ENCODE measurements around the gene NACC2. TPM values are rescaled to one million over a fixed set of nuclear protein-coding genes. Genes with fewer than 3 reads are reported as not detected.

The NACC2 gene
- total and polyA plus RNA-seq, 2 donors (not counting 1 experiment from before 2014, with no cell fraction given), result 12.3 to 18.2 TPM

- Histone ChIP-seq H3K27ac (ENCODE audit: insufficient read depth, low read length) (no peak overlapping the region), H2AFZ (ENCODE audit: low read length) (no peak overlapping the region), H3K4me1 (ENCODE audit: control insufficient read depth, extremely low read depth, insufficient read depth, low read length) (no peaks in the 10 kb centered on the region), H3K36me3 (ENCODE audit: control insufficient read depth, insufficient read depth, low read length) (no peaks in the 10 kb centered on the region), H3K4me2 (ENCODE audit: extremely low read depth, insufficient read depth, low read length) (no peak overlapping the region), H3K9ac (ENCODE audit: insufficient read depth, low read length) (no peak overlapping the region), H3K4me3 (replicated peaks in 1 of 4; ENCODE audit: control extremely low read depth in 1 of 4, insufficient read depth in 1 of 4, low read depth in 3 of 4, low read length in 4 of 4) (no peak overlapping the region), H4K20me1 (ENCODE audit: control insufficient read depth, extremely low read depth, insufficient read depth, low read length) (no peaks in the 10 kb centered on the region), H3K9me3 (ENCODE audit: control insufficient read depth, insufficient read depth, low read depth, low read length) (no peaks in the 10 kb centered on the region), H3K27me3 (ENCODE audit: control insufficient read depth, insufficient read depth, low read length) (no peaks in the 10 kb centered on the region), H3K79me2 (ENCODE audit: control insufficient read depth, insufficient read depth, low read length) (peaks cover 56% of the 10 kb centered on the region)
- no peak for DNase-seq (ENCODE audit: low read depth in 2 of 2)
- no peak for TF ChIP-seq EZH2 (IDR thresholded peaks at IDR 0.05; ENCODE audit: low read length, missing control alignments)
- TF ChIP-seq CTCF (conservative IDR thresholded peaks at IDR 0.05 in 1 of 2, IDR thresholded peaks at IDR 0.05 in 1 of 2; ENCODE audit: low read depth in 1 of 2, low read length in 2 of 2), result no peak
Measured at GRCh38 chr9:136084063-136084944, 10.8 kb downstream of the NACC2 start.

GRCh38 chr9:136083558-136084062 is 11.5 kb downstream of the NACC2 start:
- Histone ChIP-seq H3K36me3 (ENCODE audit: control insufficient read depth, insufficient read depth, low read length) (no peaks in the 10 kb centered on the region), H3K4me3 (replicated peaks in 1 of 4; ENCODE audit: control extremely low read depth in 1 of 4, insufficient read depth in 1 of 4, low read depth in 3 of 4, low read length in 4 of 4) (no peak overlapping the region), H3K4me2 (ENCODE audit: extremely low read depth, insufficient read depth, low read length) (no peak overlapping the region), H3K27me3 (ENCODE audit: control insufficient read depth, insufficient read depth, low read length) (no peaks in the 10 kb centered on the region), H3K27ac (ENCODE audit: insufficient read depth, low read length) (no peak overlapping the region), H3K9ac (ENCODE audit: insufficient read depth, low read length) (no peak overlapping the region), H3K9me3 (ENCODE audit: control insufficient read depth, insufficient read depth, low read depth, low read length) (no peaks in the 10 kb centered on the region), H3K4me1 (ENCODE audit: control insufficient read depth, extremely low read depth, insufficient read depth, low read length) (no peaks in the 10 kb centered on the region), H4K20me1 (ENCODE audit: control insufficient read depth, extremely low read depth, insufficient read depth, low read length) (no peaks in the 10 kb centered on the region), H3K79me2 (ENCODE audit: control insufficient read depth, insufficient read depth, low read length) (peaks cover 56% of the 10 kb centered on the region), H2AFZ (ENCODE audit: low read length) (no peak overlapping the region)
- TF ChIP-seq CTCF (conservative IDR thresholded peaks at IDR 0.05 in 1 of 2, IDR thresholded peaks at IDR 0.05 in 1 of 2; ENCODE audit: low read depth in 1 of 2, low read length in 2 of 2), result no peak
- no peak for TF ChIP-seq EZH2 (IDR thresholded peaks at IDR 0.05; ENCODE audit: low read length, missing control alignments)
- DNase-seq (ENCODE audit: low read depth in 2 of 2), result no peak

- no peaks in the 10 kb centered on the region for H3K27me3 ChIP-seq (ENCODE audit: control insufficient read depth, insufficient read depth, low read length)
- no peak overlapping the region for H3K27ac ChIP-seq (ENCODE audit: insufficient read depth, low read length)
- H3K4me2 ChIP-seq (ENCODE audit: extremely low read depth, insufficient read depth, low read length), result no peak overlapping the region
- H2AFZ ChIP-seq (ENCODE audit: low read length), result no peak overlapping the region
- H3K9ac ChIP-seq (ENCODE audit: insufficient read depth, low read length), result no peak overlapping the region
- peaks cover 50% of the 10 kb centered on the region for H3K79me2 ChIP-seq (ENCODE audit: control insufficient read depth, insufficient read depth, low read length)
- no peak overlapping the region for H3K4me3 ChIP-seq (replicated peaks in 1 of 4; ENCODE audit: control extremely low read depth in 1 of 4, insufficient read depth in 1 of 4, low read depth in 3 of 4, low read length in 4 of 4)
- no peaks in the 10 kb centered on the region for H4K20me1 ChIP-seq (ENCODE audit: control insufficient read depth, extremely low read depth, insufficient read depth, low read length)
- DNase-seq (ENCODE audit: low read depth in 2 of 2), result no peak
- H3K9me3 ChIP-seq (ENCODE audit: control insufficient read depth, insufficient read depth, low read depth, low read length), result no peaks in the 10 kb centered on the region
- no peaks in the 10 kb centered on the region for H3K36me3 ChIP-seq (ENCODE audit: control insufficient read depth, insufficient read depth, low read length)
- no peaks in the 10 kb centered on the region for H3K4me1 ChIP-seq (ENCODE audit: control insufficient read depth, extremely low read depth, insufficient read depth, low read length)
- TF ChIP-seq EZH2 (IDR thresholded peaks at IDR 0.05; ENCODE audit: low read length, missing control alignments) (no peak), CTCF (conservative IDR thresholded peaks at IDR 0.05 in 1 of 2, IDR thresholded peaks at IDR 0.05 in 1 of 2; ENCODE audit: low read depth in 1 of 2, low read length in 2 of 2) (no peak)
Measured at GRCh38 chr9:136082496-136083361, 12.4 kb downstream of the NACC2 start.

Measured in fibroblast of lung (primary cell).